A549 treated with dexamethasone at 1 μM for 4 hours (cell line): Measurements from ENCODE around the gene DIP2C. TPM values are rescaled to one million over a fixed set of nuclear protein-coding genes. Genes with fewer than 3 reads are reported as not detected.

Source experiments
- total RNA-seq: library from RNA; stranded (reverse); fragments of 200-300 nt; extraction: Qiagen RNA extraction; gene quantifications from 5 replicates; pipeline ENCODE4 v1.2.3, GENCODE V29; 2022

DIP2C gene, protein sequence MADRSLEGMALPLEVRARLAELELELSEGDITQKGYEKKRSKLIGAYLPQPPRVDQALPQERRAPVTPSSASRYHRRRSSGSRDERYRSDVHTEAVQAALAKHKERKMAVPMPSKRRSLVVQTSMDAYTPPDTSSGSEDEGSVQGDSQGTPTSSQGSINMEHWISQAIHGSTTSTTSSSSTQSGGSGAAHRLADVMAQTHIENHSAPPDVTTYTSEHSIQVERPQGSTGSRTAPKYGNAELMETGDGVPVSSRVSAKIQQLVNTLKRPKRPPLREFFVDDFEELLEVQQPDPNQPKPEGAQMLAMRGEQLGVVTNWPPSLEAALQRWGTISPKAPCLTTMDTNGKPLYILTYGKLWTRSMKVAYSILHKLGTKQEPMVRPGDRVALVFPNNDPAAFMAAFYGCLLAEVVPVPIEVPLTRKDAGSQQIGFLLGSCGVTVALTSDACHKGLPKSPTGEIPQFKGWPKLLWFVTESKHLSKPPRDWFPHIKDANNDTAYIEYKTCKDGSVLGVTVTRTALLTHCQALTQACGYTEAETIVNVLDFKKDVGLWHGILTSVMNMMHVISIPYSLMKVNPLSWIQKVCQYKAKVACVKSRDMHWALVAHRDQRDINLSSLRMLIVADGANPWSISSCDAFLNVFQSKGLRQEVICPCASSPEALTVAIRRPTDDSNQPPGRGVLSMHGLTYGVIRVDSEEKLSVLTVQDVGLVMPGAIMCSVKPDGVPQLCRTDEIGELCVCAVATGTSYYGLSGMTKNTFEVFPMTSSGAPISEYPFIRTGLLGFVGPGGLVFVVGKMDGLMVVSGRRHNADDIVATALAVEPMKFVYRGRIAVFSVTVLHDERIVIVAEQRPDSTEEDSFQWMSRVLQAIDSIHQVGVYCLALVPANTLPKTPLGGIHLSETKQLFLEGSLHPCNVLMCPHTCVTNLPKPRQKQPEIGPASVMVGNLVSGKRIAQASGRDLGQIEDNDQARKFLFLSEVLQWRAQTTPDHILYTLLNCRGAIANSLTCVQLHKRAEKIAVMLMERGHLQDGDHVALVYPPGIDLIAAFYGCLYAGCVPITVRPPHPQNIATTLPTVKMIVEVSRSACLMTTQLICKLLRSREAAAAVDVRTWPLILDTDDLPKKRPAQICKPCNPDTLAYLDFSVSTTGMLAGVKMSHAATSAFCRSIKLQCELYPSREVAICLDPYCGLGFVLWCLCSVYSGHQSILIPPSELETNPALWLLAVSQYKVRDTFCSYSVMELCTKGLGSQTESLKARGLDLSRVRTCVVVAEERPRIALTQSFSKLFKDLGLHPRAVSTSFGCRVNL (N-terminal part only)
- 9.1 to 16.6 TPM (median 13.8 TPM) in 5 replicates for total RNA-seq

DNA sequence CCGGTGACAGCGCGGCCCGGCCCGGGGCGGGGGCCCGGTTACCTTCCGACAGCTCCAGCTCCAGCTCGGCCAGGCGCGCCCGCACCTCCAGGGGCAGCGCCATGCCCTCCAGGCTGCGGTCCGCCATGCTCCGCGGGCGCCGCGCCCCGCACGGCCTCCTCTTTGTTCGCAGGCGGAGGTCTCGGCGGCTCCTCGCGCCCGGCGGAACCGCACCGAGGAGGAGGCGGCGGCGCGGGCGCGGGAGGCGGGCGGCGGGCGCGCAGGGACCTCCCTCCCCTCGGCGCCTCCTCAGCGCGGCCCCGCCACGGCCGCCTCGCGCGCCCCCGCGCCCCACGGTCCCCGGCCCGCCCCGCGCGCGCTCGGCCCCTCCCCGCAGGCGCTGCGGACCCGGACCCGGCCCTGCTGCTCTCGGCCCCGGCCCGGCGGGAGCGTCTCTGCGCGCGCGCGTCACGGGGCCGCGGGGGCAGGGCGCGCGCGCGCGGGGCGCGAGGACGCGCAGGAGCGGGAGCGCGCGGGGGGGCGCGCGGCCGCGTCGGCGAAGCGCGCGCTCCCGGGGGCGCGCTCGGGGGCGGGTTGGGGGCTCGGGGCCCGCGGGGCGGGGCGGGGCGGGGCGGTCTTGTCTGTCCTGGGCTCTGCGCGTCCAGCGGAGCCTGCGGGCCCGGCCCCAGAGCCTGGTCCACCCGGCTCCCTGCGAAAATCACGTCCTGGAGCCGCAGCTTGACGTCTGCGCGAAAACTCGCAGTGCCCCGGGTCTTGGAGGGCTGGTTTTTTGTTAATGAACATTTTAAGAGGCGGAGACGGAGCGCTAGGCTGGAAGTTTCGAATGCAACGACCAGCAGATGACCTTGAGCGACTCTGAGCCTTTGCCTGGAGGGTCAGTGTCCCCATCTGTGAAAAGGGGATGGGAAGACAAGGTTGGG, at the start of gene DIP2C:
DIP2C (minus strand) TSS at position 217 of the 920 bp plus-strand sequence; CDS start at position 127, 90 bp downstream.

Other genes with a start within 250 kb of the DIP2C start
- gene LARP4B, start 242.0 kb upstream of the DIP2C start, total RNA-seq, result 33.8 to 45.4 TPM (median 41.3 TPM) in 5 replicates